IPS-11a (cell line): ENCODE data around the gene ZBP1.

ENCODE experiments used
- H3K4me3 ChIP-seq: one replicate; pipeline ENCODE4 v1.5.1; 2013; ENCODE audit warnings: low read depth, low read length, control low read depth

The ZBP1 gene

DNA sequence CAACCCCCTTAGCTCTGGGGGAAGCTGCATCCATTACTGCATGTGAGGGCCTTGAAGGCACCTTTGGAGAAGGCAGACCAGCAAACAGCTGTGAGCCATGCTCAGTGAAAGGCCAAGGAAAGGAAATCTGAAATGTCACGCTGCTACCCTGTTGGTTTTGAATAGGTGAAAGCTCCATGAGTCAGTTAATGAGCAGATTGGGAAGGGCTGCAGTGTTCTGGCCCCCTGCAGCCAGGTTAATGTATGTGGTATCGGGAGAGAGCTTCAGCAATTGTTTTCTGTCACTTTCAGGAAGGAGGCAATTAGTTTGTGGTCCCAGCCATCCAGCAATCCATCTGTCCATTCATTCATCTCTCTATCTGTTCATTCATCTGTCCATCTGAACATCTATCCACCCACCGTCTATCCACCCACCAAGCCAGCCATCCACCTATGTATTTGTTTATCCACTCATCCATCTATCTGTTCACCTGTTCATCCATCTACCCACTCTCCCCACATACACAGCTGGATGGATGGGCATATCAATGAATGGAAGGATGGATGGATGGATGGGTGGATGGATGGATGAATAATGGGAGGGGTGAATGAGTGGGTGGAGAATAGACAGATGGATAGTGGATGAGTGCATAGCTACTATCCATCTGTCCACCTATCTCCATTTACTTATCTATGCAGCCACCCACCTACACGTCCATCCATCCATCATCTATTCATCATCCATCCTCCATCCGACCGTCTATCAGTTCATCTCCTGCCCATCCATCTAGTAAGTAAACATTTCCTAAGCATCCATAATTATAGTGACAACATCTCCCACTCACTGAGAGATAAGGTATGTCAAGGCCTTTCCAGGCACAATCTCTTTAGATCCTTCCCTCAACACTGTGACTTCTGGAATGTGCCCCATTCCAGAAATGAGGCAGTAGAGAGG is 43.3 kb downstream of the ZBP1 start:
- H3K4me3 ChIP-seq, result no peak overlapping the region

DNA sequence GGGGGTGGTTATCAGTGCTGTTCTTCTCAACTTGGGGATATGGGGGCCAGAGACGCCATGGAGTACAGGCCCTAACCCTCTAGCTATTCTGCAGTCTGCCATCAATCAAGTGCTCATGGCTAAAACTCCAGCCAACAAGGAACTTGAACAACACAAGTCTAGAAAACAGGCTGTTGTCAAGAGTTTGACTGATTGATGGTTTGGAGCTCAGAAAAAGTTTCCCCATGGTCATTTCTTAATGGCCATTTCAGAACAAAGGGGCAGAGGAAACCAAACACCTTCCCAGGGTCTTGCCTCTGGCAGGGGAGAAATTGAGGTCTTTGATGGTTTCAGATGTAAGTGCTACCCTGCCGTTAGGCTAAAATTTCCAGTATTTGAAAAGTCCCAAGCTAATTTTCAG is 44.2 kb downstream of the ZBP1 start:
- no peak overlapping the region for H3K4me3 ChIP-seq

DNA sequence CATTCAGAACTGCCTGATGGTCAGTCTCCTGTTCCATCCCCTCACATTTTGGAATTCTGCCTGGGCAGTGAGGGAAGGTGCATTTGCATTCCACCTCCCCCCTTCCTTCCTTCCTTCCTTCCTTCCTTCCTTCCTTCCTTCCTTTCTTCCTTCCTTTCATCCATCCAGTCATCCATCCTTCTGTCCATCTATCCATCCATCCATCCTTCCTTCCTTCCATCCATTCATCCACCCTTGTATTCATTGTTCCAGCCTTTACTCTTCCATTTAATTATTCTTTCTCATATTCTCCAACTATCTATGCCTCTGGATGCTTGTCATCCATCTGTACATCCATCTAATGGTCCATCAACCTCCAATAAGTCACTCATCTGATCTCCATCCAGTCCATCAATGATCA is 45.3 kb downstream of the ZBP1 start:
- H3K4me3 ChIP-seq, result no peak overlapping the region

DNA sequence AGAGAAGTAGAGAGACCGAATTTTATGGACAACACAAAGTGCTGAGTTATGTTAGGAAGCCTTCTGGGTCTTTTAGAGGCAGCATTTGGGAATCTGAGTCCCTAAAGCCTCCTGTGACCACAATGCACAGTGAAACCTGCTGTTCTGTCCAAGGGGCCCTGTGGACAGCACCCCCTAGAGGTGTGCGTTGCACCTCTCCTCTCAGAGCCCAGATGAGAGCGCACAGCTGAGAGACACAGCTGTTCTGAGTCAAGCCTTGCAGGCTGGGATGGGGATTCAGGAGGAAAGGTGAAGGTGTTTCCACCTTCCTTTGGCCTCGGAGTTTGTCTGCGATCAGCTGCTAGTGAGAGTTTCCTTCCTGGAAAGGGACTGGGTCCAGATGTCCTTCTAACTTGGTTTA is 46.3 kb downstream of the ZBP1 start:
- no peak overlapping the region for H3K4me3 ChIP-seq

DNA sequence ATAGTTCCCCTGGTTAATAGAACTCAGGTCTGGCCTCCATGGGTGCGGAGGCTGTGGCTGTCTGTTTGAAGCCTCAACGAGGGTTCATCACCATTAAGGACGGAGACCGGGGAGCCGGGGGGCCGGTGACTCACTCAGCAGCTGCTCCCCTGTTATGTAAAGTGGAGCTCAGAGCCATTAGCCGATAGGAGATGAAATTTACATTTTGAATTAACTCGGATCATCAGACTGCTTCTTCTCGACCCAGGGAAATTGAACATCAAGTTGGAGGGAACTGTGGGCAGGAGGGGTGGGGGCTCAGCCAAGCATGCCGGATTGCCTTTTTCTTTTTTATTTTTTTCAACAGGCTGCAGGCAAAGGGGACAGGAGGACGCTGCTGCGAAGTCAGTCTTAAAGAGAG is 47.0 kb downstream of the ZBP1 start:
- no peak overlapping the region for H3K4me3 ChIP-seq

DNA sequence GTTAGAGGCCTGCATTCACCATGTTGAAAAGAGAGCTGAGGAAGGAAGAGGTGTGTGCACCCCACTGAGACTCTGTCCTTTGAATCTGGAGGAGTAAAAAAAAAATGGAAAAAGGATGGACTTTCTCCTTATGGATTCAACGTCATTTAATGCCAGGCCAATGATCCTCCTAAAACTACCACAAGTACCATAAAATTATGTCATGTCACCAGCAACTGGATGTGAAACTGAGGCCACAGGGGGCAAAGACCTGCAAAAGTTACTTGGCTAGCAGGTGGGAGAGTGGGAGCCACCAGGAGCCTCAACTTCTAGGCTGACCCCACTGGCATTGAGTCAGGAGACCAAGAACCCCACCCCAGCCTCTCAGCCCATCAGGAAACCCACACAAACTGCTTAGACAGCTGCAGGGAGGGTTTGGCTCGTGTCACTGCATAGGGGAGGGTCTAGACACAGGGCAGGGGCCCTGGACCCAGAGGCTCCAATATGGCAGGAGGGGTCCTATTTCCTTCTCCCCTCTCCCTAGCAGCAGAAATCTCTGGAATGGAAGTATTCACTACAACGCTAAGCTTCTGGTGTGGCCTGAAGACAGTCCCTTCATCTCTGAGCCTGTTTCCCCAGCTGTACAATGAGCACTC is 48.3 kb downstream of the ZBP1 start:
- no peak overlapping the region for H3K4me3 ChIP-seq

DNA sequence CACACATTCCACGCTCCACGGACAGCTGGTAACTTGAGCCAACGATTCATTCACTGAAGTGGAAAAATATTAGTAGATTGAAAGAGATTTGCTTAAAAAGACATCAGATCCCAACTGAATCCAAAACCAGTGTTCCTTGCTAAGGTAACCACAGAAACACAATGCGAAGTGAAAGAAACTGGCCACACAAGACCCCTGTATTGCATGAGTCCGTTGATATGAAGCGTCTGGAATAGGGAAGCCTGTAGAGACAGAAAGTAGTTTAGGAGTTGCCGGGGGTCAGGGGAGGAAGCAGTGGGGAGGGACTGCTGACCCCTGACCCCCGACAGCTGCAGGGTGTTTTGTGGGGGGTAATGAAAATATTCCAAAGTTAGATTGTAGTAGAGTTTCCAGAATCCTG is 49.3 kb downstream of the ZBP1 start:
- H3K4me3 ChIP-seq, result no peak overlapping the region

DNA sequence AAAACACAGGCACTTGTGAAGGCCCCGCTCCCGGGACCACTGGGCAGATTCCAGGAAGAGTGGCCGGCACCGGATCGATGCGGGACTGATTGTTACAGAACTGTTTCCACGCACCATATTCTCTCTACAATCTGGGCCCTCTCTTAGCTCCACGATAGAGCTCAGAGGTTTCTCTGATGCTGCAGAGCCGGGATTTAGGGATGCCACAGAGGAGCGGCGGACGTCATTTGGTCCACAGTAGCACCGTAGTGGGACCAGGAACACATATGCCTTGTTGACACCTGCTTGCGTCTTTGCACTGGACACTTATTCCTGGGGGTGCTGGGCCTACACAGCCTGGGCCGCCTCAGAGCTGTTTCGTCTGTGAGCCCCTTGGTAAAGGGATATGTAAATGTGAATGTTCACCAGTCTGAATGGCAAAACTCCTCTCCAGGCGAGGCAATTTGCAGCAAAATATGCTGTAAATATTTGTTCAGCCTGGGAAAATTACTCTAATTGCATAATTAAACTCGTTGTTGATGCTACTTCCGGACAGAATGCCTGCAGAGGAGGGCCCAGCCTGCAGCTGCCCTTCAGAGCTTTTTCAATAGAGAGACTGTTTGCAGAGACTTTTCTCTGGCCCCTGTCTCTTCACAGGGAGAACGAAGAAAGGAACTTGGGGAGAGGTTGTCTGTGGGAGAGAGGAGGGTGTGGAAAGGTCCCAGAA is 49.9 kb downstream of the ZBP1 start:
- no peak overlapping the region for H3K4me3 ChIP-seq

DNA sequence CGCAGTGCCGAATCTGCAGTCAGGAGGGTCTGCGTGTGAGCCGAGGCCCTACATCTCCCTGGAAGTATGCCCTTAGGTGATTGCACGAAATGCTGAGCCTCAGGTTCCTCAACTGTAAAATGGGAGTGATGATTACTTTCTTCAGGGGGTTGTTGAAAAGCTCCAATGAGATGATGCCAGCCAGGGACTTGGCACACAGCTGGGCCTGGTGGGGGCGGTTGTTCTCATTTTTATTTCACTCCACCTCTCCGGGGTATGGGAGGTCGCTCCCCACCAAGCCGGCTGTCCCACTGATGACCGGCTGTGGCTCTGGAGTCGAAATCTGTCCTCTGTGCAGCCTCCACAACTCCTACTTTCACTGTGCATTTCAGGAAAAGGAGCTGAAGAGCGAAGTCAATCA is 51.3 kb downstream of the ZBP1 start:
- no peak overlapping the region for H3K4me3 ChIP-seq

DNA sequence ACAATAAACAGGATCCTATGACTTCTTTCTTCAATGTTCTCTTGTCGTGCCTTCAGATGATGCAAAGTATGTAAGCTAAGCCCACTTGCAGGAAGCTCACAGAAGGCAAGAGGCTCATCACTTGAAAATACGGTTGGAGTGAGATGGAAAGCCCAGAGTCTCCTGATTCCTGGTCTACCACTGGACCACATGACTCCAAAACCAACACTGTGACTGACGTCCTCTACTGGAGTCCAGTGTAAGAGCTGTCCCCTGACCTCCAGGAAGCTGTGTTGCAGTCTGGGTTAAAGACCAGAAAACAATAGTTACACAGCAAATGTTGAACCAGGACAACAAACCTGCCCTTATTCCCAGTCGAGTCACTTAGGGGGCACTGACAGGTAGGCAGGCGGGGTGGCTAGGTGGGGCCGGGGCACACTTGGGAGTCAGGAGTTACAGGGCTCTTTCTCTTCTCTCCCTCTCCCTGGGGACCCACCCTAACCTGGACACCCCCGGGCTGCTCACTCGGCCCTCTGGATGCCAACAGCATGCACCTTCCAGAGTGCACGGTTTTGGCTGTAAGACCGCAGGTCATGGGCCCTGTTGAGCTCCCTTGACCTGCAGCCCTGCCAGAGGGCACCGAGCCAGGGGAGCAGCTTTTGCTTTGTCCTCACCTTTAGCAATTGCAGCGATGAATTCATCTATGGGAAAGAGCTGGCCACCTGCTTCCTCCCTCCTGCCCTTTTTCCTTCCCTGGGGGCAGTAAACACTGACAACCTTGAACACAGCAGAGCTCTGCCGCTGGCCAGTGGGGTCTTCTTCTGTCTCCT is 51.9 kb downstream of the ZBP1 start:
- H3K4me3 ChIP-seq, result no peak overlapping the region

DNA sequence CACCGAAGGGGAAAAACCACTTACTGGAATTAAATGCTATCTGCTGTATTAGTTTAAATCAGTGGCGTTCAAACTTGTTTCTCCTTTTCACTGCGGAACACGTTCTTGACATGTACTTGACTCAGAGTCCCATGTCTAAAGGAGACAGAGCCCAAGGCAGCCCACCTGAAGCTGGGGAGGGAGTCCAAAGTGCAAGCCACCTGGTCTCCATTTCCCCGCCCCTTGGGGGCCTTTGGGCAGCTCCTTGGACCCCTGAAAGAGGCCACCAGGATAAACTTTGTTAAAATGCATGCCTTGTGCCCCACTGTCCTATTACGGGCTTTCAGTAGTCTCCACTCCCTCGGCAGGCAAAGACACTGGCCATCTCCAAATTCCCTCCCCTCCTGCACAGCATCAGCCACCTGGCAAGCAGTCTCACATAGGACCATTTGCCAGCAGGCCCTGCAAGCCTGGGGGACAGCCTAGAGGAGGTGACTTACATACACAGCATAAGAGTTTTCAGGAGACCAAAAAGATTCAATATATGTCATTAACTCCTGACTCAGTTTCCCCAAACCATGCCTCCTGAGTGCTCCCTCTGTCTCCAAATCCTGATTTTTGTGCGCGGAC is 52.7 kb downstream of the ZBP1 start:
- no peak overlapping the region for H3K4me3 ChIP-seq

DNA sequence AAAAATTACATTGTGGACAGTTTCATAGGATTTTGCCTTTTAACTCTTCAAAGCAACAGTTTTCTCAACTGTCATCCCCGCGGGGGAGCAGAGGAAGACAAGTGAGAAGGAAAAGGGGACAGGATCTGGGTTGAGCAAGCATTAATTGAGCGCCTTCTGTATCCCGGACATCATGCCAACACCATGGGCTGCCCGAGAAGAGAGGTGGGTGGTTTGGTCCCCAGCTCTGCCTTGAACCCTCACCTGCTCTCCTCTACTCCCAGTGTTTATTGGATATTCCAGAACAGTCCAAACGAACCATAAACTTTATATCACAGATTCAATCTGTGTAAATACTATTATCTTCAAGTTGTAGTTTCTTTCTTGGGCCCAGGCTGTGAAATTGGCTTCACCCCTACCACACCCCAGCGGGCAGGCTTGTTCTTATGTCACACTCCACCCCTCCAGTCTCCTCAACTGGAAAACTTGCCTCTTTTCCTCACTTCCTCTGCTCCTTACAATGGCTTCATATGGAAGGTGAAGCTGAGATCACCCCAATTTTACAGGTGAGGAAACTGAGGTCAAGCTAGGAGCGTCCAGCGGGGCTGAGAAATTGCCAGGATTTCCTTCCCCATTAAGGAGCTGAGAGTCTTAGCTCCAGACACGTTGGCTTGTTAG is 53.3 kb downstream of the ZBP1 start:
- H3K4me3 ChIP-seq, result no peak overlapping the region

DNA sequence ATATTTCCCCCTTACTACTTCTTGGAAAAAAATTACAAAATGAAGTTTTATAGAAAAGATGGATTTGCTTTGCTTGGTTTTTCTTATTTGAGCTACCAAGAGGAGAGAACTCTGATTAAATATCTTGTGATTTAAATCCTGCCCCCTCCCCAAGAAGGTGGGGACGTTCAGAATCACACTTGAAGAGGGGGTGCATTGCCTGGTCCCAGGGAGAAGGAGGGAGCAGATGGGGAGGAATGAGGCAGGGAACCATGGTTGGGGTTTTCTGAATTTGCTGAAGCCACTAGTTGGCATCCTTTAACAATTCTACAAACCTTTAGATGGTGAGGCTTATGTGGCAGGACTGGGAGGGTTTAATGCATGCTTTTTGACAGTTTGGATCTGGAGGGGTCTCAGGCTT is 53.8 kb downstream of the ZBP1 start:
- no peak overlapping the region for H3K4me3 ChIP-seq

DNA sequence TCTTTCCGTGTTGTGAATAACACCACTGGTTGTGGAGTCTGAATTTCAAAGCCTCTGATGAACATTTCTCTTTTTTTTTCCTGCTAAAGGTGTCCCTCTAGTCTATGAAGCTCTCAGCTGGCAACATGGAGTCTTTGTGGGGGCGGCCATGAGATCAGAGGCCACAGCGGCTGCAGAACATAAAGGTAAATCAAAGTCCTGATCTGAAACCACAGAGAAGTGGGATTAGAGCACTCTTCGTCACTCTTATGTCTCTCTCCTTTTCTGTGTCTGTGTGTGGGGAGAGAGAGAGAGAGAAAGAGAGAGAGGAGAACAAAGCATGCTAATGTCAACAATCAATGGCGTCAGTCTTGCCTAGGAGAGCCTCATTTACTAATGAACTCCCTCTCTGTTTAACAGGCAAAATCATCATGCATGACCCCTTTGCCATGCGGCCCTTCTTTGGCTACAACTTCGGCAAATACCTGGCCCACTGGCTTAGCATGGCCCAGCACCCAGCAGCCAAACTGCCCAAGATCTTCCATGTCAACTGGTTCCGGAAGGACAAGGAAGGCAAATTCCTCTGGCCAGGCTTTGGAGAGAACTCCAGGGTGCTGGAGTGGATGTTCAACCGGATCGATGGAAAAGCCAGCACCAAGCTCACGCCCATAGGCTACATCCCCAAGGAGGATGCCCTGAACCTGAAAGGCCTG is 55.1 kb downstream of the ZBP1 start:
- no peak overlapping the region for H3K4me3 ChIP-seq

DNA sequence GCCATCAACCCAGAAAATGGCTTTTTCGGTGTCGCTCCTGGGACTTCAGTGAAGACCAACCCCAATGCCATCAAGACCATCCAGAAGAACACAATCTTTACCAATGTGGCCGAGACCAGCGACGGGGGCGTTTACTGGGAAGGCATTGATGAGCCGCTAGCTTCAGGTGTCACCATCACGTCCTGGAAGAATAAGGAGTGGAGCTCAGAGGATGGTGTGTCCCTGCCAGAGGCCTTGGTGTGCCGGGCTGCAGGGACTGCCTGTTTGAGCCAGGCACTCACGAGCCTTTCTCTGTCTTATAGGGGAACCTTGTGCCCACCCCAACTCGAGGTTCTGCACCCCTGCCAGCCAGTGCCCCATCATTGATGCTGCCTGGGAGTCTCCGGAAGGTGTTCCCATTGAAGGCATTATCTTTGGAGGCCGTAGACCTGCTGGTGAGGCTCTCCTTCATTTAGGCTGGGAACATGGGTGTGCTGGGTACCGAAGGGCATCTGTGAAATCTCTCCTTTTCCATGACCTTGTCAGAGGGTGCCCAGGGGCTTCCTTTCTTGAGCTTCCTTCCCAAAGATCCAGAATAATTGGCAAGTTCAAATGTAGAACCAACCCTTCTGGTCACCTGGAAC is 55.9 kb downstream of the ZBP1 start:
- H3K4me3 ChIP-seq, result no peak overlapping the region

DNA sequence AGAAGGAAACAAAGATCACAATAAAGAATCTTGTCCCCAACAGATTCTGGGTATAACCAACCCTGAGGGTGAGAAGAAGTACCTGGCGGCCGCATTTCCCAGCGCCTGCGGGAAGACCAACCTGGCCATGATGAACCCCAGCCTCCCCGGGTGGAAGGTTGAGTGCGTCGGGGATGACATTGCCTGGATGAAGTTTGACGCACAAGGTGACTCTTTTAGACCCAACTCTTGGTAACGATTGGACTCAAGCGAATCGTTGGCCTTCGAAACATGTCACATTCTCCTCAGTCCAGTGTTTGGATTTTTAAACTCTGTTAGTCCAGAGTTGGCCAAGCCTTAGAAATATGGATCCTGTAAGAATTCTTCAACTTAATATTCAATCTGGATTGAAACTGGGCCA is 56.7 kb downstream of the ZBP1 start:
- no peak overlapping the region for H3K4me3 ChIP-seq

DNA sequence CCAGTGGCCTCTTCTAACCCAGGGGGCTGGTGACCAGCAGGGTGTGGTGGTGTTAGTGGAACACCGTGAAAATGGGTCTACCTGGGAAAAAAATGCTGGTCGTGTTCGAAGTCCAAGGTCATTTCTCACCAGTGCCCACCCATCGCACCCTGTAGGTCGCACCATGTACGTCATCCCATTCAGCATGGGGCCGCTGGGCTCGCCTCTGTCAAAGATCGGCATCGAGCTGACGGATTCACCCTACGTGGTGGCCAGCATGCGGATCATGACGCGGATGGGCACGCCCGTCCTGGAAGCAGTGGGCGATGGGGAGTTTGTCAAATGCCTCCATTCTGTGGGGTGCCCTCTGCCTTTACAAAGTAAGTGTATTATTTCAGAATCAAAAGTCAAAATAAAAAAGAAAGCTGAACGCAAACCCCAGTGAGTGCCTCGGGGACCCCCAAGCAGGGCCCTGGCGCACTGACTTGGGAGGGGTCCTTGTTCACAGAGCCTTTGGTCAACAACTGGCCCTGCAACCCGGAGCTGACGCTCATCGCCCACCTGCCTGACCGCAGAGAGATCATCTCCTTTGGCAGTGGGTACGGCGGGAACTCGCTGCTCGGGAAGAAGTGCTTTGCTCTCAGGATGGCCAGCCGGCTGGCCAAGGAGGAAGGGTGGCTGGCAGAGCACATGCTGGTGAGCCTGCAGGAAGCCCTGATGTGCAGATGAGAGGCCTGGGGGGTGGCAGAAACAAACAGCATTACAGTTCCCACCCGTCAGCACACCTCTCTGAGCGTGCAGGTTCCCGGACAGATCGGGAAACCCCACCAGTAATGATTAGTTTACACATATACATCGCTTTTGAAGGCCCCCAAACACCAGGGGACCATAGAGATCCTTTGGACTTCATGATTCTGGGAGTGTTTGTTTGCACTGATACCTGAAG is 57.4 kb downstream of the ZBP1 start:
- no peak overlapping the region for H3K4me3 ChIP-seq
